Activated B cell treated with CpG ODN at 0.5 μM for 24 hours (primary cell): ENCODE results near the gene CNTLN. TPM values are rescaled to one million over a fixed set of nuclear protein-coding genes. Genes with fewer than 3 reads are reported as not detected.
"Not testable (repeated sequence)": the region's sequence is repeated elsewhere in the genome, so short reads cannot be mapped to it uniquely, and the experiment has no call there.

Experiments used
- ATAC-seq: fragments of 200-7000 bp; cut with Tn5 transposase; one replicate; pipeline ENCODE4 v1.10.0; 2021; ENCODE audit warnings: low read depth, mild to moderate bottlenecking, moderate library complexity
- CTCF ChIA-PET: fragments of 350-600 bp; sonication (Branson Sonifier 250); formaldehyde crosslinking; loops from one replicate; lab custom pipeline; 2021; ENCODE audit warnings: antibody characterized with exemption; lab: Charles Lee
- POLR2A ChIA-PET: fragments of 350-600 bp; sonication (Branson Sonifier 250); formaldehyde crosslinking; loops from one replicate; lab custom pipeline; 2021; ENCODE audit warnings: antibody characterized with exemption; lab: Charles Lee
- DNase-seq: peaks from one replicate; pipeline ENCODE4 v3.0.0; 2022
- H3K27ac Mint-ChIP-seq: one replicate; pipeline ENCODE4 v1.8.0; 2020; ENCODE audit warnings: mixed read lengths
- H3K27me3 Mint-ChIP-seq: one replicate; pipeline ENCODE4 v1.8.0; 2021; ENCODE audit warnings: mixed read lengths
- H3K36me3 Mint-ChIP-seq: one replicate; pipeline ENCODE4 v1.8.0; 2021; ENCODE audit warnings: low read depth, mixed read lengths
- H3K4me1 Mint-ChIP-seq: one replicate; pipeline ENCODE4 v1.8.0; 2021; ENCODE audit warnings: mixed read lengths
- H3K4me3 Mint-ChIP-seq: one replicate; pipeline ENCODE4 v1.8.0; 2020; ENCODE audit warnings: mild to moderate bottlenecking, mixed read lengths
- H3K9me3 Mint-ChIP-seq: one replicate; pipeline ENCODE4 v1.8.0; 2020; ENCODE audit warnings: mixed read lengths
- CTCF ChIP-seq: fragments of 200-600 bp; IDR thresholded peaks from one replicate; pipeline ENCODE4 v1.8.0; 2022; ENCODE audit warnings: antibody characterized with exemption, mild to moderate bottlenecking
- intact Hi-C: fragments of 100-400 bp; cut with micrococcal nuclease; formaldehyde crosslinking; loops from one replicate; pipeline ENCODE4 v1.15.1; 2024
- total RNA-seq: library from RNA; stranded (reverse); gene quantifications from 2 replicates; pipeline ENCODE4 v1.2.3, GENCODE V29; 2022

Gene CNTLN
- total RNA-seq, 1 donor from 2014 or later = 0.38 TPM

DNA sequence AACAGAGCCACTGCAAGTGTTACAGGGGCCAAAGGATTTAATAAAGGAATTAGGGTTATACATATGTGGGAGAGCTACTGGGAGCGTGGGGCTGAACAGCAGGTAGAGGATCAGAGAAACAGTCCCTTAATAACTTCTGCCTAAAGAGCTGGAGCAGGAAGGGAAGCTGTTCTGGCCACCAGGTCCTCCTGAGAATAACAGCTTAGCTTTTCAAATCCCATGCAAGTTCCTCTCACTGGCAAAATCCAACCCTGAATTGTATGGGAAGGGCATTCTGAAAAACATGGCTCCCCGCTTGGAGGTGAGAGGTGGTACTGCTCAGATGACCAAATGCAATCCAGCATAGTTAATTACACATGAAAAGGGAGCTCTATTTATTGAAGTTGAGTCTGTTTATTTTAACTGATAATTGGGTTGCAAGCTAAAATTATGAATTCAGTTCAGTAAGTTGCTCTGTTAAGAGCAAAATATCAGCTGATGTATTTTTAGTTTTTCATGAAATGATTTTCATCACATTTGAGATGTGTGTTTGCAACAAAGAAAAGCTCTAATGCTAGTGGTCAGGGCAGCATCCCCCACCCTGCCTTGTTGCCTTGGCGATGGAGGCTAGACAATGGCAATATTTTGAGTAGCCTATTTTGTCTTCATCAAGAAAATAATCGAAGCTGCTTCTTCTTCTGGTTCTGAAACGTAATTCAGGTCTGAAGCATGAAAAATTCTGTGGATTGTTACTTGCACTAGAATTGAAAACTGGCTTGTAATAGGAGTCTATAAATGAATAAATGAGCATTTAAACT, 385.6 kb downstream of the CNTLN start:
- ChIA-PET CTCF (no interaction called here), POLR2A (no interaction called here)
- intact Hi-C loops = no loop called here
- Mint-ChIP-seq H3K4me3 (no peak overlapping the region), H3K36me3 (no peaks in the 10 kb centered on the region), H3K27ac (no peak overlapping the region), H3K27me3 (no peaks in the 10 kb centered on the region), H3K4me1 (no peaks in the 10 kb centered on the region), H3K9me3 (no peaks in the 10 kb centered on the region)
- DNase-seq (no peak), ATAC-seq (no peak)
- TF ChIP-seq CTCF = no peak

DNA sequence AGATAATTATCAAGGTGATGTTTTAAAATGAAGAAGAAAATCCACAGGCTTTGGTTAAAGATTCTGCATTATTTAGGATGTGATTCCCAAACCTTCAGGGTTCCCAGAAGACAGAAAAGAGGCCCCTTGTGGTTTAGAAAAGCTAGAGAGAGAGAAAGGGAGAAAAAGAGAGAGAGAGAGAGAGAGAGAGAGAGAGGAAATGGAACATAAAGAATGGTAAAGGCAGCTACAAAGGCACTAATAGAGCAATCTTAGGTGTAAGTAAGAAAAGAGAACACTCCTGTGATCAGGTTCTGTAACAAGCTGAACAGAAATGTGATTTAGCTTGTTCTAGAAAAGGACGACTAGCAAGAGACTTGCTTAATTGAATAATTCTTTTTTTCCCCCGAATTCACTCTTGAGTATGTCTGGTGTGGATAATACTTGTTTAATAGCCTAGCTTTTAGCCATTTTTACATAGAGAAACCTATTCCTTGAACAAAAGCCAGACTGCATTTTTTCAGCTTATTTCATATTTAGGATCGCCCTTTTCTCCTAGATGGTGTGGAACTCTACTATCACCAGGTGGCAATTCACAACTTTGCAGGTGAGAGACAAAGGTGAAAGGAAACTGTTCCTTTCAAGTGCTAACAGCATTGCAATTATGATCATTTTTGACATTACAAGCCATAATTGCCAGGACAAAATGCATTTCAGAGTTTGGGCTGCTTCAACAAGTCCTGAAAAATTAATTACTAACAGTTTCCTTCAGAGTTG, 386.4 kb downstream of the CNTLN start:
- H3K36me3 Mint-ChIP-seq = no peaks in the 10 kb centered on the region
- intact Hi-C loops = no loop called here
- DNase-seq = no peak
- CTCF ChIA-PET = no interaction called here
- H3K27ac Mint-ChIP-seq = no peak overlapping the region
- POLR2A ChIA-PET = no interaction called here
- no peaks in the 10 kb centered on the region for H3K27me3 Mint-ChIP-seq
- no peaks in the 10 kb centered on the region for H3K4me1 Mint-ChIP-seq
- ATAC-seq = no peak
- TF ChIP-seq CTCF = no peak
- no peaks in the 10 kb centered on the region for H3K9me3 Mint-ChIP-seq
- no peak overlapping the region for H3K4me3 Mint-ChIP-seq

GRCh38 chr9:17526726-17527125, 391.9 kb downstream of the CNTLN start:
- H3K27me3 Mint-ChIP-seq, H3K36me3 Mint-ChIP-seq, H3K9me3 Mint-ChIP-seq, DNase-seq, CTCF ChIA-PET, POLR2A ChIA-PET, H3K4me3 Mint-ChIP-seq, ATAC-seq, intact Hi-C loops, H3K27ac Mint-ChIP-seq, H3K4me1 Mint-ChIP-seq: not testable (repeated sequence)

- DNase-seq = no peak
- no peaks in the 10 kb centered on the region for H3K27me3 Mint-ChIP-seq
- no peak overlapping the region for H3K27ac Mint-ChIP-seq
- no peaks in the 10 kb centered on the region for H3K9me3 Mint-ChIP-seq
- POLR2A ChIA-PET = no interaction called here
- no peaks in the 10 kb centered on the region for H3K4me1 Mint-ChIP-seq
- no peak for ATAC-seq
- no peak overlapping the region for H3K4me3 Mint-ChIP-seq
- intact Hi-C loops = no loop called here
- no peak for TF ChIP-seq CTCF
- CTCF ChIA-PET = no interaction called here
- no peaks in the 10 kb centered on the region for H3K36me3 Mint-ChIP-seq
Observed at GRCh38 chr9:17528859-17529258, 394.0 kb downstream of the CNTLN start.

- DNase-seq = no peak
- no peaks in the 10 kb centered on the region for H3K36me3 Mint-ChIP-seq
- no peak for ATAC-seq
- no peak overlapping the region for H3K4me3 Mint-ChIP-seq
- H3K9me3 Mint-ChIP-seq = no peaks in the 10 kb centered on the region
- ChIA-PET CTCF (interaction anchor here (0.6 kb wide), 1 partner anchor 13 kb away, joined by 3 read pairs; no protein-coding TSS in a partner anchor), POLR2A (no interaction called here)
- no peak overlapping the region for H3K27ac Mint-ChIP-seq
- no peaks in the 10 kb centered on the region for H3K4me1 Mint-ChIP-seq
- intact Hi-C loops = loop anchor here (10.0 kb wide), 2 partner anchors 63 to 1643 kb away; no protein-coding TSS in a partner anchor
- H3K27me3 Mint-ChIP-seq = no peaks in the 10 kb centered on the region
- TF ChIP-seq CTCF = no peak
Observed at GRCh38 chr9:17531642-17532254, 396.9 kb downstream of the CNTLN start.
